Renal cortical epithelial cell (primary cell): Measurements from ENCODE around the gene DPP9. TPM values are rescaled to one million over a fixed set of nuclear protein-coding genes. Genes with fewer than 3 reads are reported as not detected.

ENCODE experiments used
- DNase-seq: peaks from one replicate; pipeline ENCODE4 v3.0.0-alpha.2; 2011; ENCODE audit warnings: low read depth
- total RNA-seq: library from RNA; depleted of rRNA; stranded (reverse); fragments of >200 nt; gene quantifications from 2 replicates; pipeline ENCODE4 v1.2.3, GENCODE V29; 2014

DPP9 gene
- total RNA-seq, 1 donor from 2014 or later: 37.4 TPM

GRCh38 chr19:4657262-4657661 is 66.4 kb downstream of the DPP9 start:
- no peak for DNase-seq

- no peak for DNase-seq
These were observed 67.5 kb downstream of the DPP9 start for GRCh38 chr19:4656102-4656501.

GRCh38 chr19:4654437-4655361 is 68.9 kb downstream of the DPP9 start:
- DNase-seq: no peak

GRCh38 chr19:4653793-4654436 is 69.7 kb downstream of the DPP9 start:
- no peak for DNase-seq

GRCh38 chr19:4652075-4652474 is 71.6 kb downstream of the DPP9 start:
- DNase-seq: no peak

GRCh38 chr19:4650159-4650558 is 73.5 kb downstream of the DPP9 start:
- DNase-seq: no peak

- DNase-seq: no peak
These were observed 74.1 kb downstream of the DPP9 start for GRCh38 chr19:4649392-4650047.

GRCh38 chr19:4647676-4648644 is 75.7 kb downstream of the DPP9 start:
- DNase-seq: no peak

- DNase-seq: no peak
These were observed 77.9 kb downstream of the DPP9 start for GRCh38 chr19:4645718-4646117.

GRCh38 chr19:4642625-4643024 is 81.0 kb downstream of the DPP9 start:
- no peak for DNase-seq

- DNase-seq: no peak
These were observed 82.5 kb downstream of the DPP9 start for GRCh38 chr19:4641132-4641531.

- DNase-seq: no peak
These were observed 83.2 kb downstream of the DPP9 start for GRCh38 chr19:4640247-4641000.

- no peak for DNase-seq
These were observed 84.0 kb downstream of the DPP9 start for GRCh38 chr19:4639531-4640246.

- peak; percentile 71 for DNase-seq
These were observed 84.7 kb downstream of the DPP9 start, which contains the start of gene TNFAIP8L1 for GRCh38 chr19:4638828-4639530. Gene TNFAIP8L1 (plus strand): TSS chr19:4639516. CDS start chr19:4651870, 12,354 bp downstream.

GRCh38 chr19:4638317-4638716 is 85.3 kb downstream of the DPP9 start:
- no peak for DNase-seq

- DNase-seq: no peak
These were observed 86.9 kb downstream of the DPP9 start for GRCh38 chr19:4636761-4637160.

GRCh38 chr19:4636151-4636717 is 87.4 kb downstream of the DPP9 start:
- DNase-seq: no peak

- DNase-seq: no peak
These were observed 87.9 kb downstream of the DPP9 start for GRCh38 chr19:4635754-4636116.
